Gastrocnemius medialis (tissue), 4 donors: ENCODE measurements around the gene ASTN1.

Experiments
- CTCF ChIP-seq, 5 experiments: fragments of 450-650 bp in 3 of 5; fragments of 200-600 bp in 2 of 5; sonication (generic) in 2 of 5; IDR thresholded peaks in 4 of 5; conservative IDR thresholded peaks in 1 of 5; 1 replicate in 4 of 5; 2 replicates in 1 of 5; pipeline ENCODE4 v1.5.1; 2016 to 2019; ENCODE audit warnings: antibody characterized with exemption in 5 of 5, mild to moderate bottlenecking in 3 of 5, moderate library complexity in 3 of 5
- POLR2A ChIP-seq, 2 donors: fragments of 450-650 bp; IDR thresholded peaks; one replicate each; pipeline ENCODE4 v1.6.1; 2017; ENCODE audit warnings: antibody characterized with exemption in 2 of 2, mild to moderate bottlenecking in 2 of 2, moderate library complexity in 2 of 2

- TF ChIP-seq POLR2A (IDR thresholded peaks at IDR 0.05) = no peak
- no peak for TF ChIP-seq CTCF (IDR thresholded peaks at IDR 0.05 in 4 of 5, conservative IDR thresholded peaks at IDR 0.05 in 1 of 5)
These were observed 174.8 kb downstream of the ASTN1 start for GRCh38 chr1:176989754-176990153.
